HepG2 (cell line): ENCODE data around the gene RBM23. TPM values are rescaled to one million over a fixed set of nuclear protein-coding genes. Genes with fewer than 3 reads are reported as not detected.

ENCODE experiments used
- CBX5 ChIP-seq: sonication (generic); formaldehyde crosslinking; IDR thresholded peaks from 2 replicates; pipeline ENCODE4 v1.4.0; 2020; ENCODE audit warnings: missing genetic modification reagents, borderline replicate concordance
- CEBPB ChIP-seq: IDR thresholded peaks from 2 replicates; pipeline ENCODE4 v1.6.1; 2011; ENCODE audit warnings: low read depth, low read length, improper control_type of control experiment, borderline replicate concordance
- FOSL2 ChIP-seq: sonication (generic); formaldehyde crosslinking; IDR thresholded peaks from 2 replicates; pipeline ENCODE4 v1.4.0; 2020; ENCODE audit warnings: missing genetic modification reagents
- HNRNPH1 ChIP-seq: fragments of 200-400 bp; formaldehyde crosslinking; optimal IDR thresholded peaks from 2 replicates; pipeline ENCODE3; 2017; ENCODE audit warnings: mild to moderate bottlenecking, low read depth, low read length
- JUNB ChIP-seq: sonication (generic); formaldehyde crosslinking; IDR thresholded peaks from 2 replicates; pipeline ENCODE4 v1.8.0; 2022; ENCODE audit warnings: missing genetic modification reagents, mild to moderate bottlenecking, borderline replicate concordance
- KDM3A ChIP-seq: IDR thresholded peaks from 2 replicates; pipeline ENCODE4 v1.6.1; 2018; ENCODE audit warnings: low read depth, missing compliant biosample characterization
- MYC ChIP-seq: sonication (generic); formaldehyde crosslinking; IDR thresholded peaks from 2 replicates; pipeline ENCODE4 v1.9.0; 2021; ENCODE audit warnings: missing genetic modification reagents, borderline replicate concordance
- NFE2L1 ChIP-seq: sonication (generic); formaldehyde crosslinking; IDR thresholded peaks from 2 replicates; pipeline ENCODE4 v1.4.0; 2020; ENCODE audit warnings: missing genetic modification reagents, mild to moderate bottlenecking, borderline replicate concordance
- NFKB2 ChIP-seq: sonication (generic); formaldehyde crosslinking; IDR thresholded peaks from 2 replicates; pipeline ENCODE4 v1.4.0; 2020; ENCODE audit warnings: missing genetic modification reagents, borderline replicate concordance
- POLR2AphosphoS5 ChIP-seq: IDR thresholded peaks from 2 replicates; pipeline ENCODE4 v1.6.1; 2012; ENCODE audit warnings: low read depth, low read length
- PTBP1 ChIP-seq: fragments of 200-400 bp; formaldehyde crosslinking; IDR thresholded peaks from 2 replicates; pipeline ENCODE4 v1.6.1; 2018; ENCODE audit warnings: low read length, low read depth; ENCODE audit not compliant: poor library complexity, severe bottlenecking
- SMYD3 ChIP-seq: sonication (generic); formaldehyde crosslinking; IDR thresholded peaks from 2 replicates; pipeline ENCODE4 v1.8.1; 2023; ENCODE audit warnings: mild to moderate bottlenecking, missing genetic modification reagents
- TEAD2 ChIP-seq: sonication (generic); formaldehyde crosslinking; IDR thresholded peaks from 2 replicates; pipeline ENCODE4 v1.9.0; 2021; ENCODE audit warnings: missing genetic modification reagents
- ZBTB38 ChIP-seq: sonication (generic); formaldehyde crosslinking; IDR thresholded peaks from 2 replicates; pipeline ENCODE4 v1.5.1; 2020; ENCODE audit warnings: mild to moderate bottlenecking, missing genetic modification reagents
- ZNF326 ChIP-seq: sonication (generic); formaldehyde crosslinking; IDR thresholded peaks from 2 replicates; pipeline ENCODE4 v1.4.0; 2020; ENCODE audit warnings: missing genetic modification reagents, borderline replicate concordance
- ZNF598 ChIP-seq: sonication (generic); formaldehyde crosslinking; IDR thresholded peaks from 2 replicates; pipeline ENCODE4 v1.5.1; 2020; ENCODE audit warnings: mild to moderate bottlenecking, missing genetic modification reagents, borderline replicate concordance
- ZNF629 ChIP-seq: sonication (generic); formaldehyde crosslinking; conservative IDR thresholded peaks from 2 replicates; pipeline ENCODE4 v1.5.0; 2020; ENCODE audit warnings: missing genetic modification reagents
- ZNF773 ChIP-seq: sonication (generic); formaldehyde crosslinking; IDR thresholded peaks from 2 replicates; pipeline ENCODE4 v1.4.0; 2020; ENCODE audit warnings: missing genetic modification reagents, borderline replicate concordance
- ZNF83 ChIP-seq: sonication (generic); formaldehyde crosslinking; IDR thresholded peaks from 2 replicates; pipeline ENCODE4 v1.4.0; 2020; ENCODE audit warnings: missing genetic modification reagents, mild to moderate bottlenecking, borderline replicate concordance
- ZNF839 ChIP-seq: sonication (generic); formaldehyde crosslinking; IDR thresholded peaks from 2 replicates; pipeline ENCODE4 v1.4.0; 2020; ENCODE audit warnings: missing genetic modification reagents, mild to moderate bottlenecking, borderline replicate concordance
- ZSCAN21 ChIP-seq: sonication (generic); formaldehyde crosslinking; IDR thresholded peaks from 2 replicates; pipeline ENCODE4 v1.8.0; 2022; ENCODE audit warnings: mild to moderate bottlenecking, missing genetic modification reagents, moderate library complexity, borderline replicate concordance
- ZSCAN31 ChIP-seq: sonication (generic); formaldehyde crosslinking; IDR thresholded peaks from 2 replicates; pipeline ENCODE4 v1.5.0; 2020; ENCODE audit warnings: low read depth, mild to moderate bottlenecking, missing genetic modification reagents
- polyA plus RNA-seq, 8 experiments: library from polyadenylated mRNA; depleted of rRNA in 3 of 8; stranded (reverse) in 7 of 8; unstranded in 1 of 8; fragments of >200 nt; fragmentation: Illumina TruSeq in 4 of 8; extraction: Trizol in 4 of 8; gene quantifications; 2 replicates each; pipeline versions ENCODE4 v1.2.1 to v1.2.3, GENCODE V29; 2011 to 2016; ENCODE audit warnings: low read depth in 4 of 8, missing spikeins in 1 of 8, mixed read lengths in 1 of 8; ENCODE audit not compliant: insufficient read depth in 1 of 8
- total RNA-seq, 5 experiments: library from RNA; depleted of rRNA; stranded (reverse); fragments of >200 nt; fragmentation: Illumina TruSeq; extraction: Trizol; gene quantifications; 2 replicates each; pipeline ENCODE4 v1.2.3, GENCODE V29; 2016; ENCODE audit warnings: low read depth in 1 of 5
- TF ChIP-seq, protein P1 (sequence below): sonication (generic); formaldehyde crosslinking; IDR thresholded peaks from 2 replicates; pipeline ENCODE4 v1.4.0; 2020; ENCODE audit warnings: missing genetic modification reagents
- TF ChIP-seq, protein P2 (sequence below): sonication (generic); formaldehyde crosslinking; IDR thresholded peaks from 2 replicates; pipeline ENCODE4 v1.5.1; 2020; ENCODE audit warnings: mild to moderate bottlenecking, missing genetic modification reagents, moderate library complexity
- TF ChIP-seq, protein P3 (sequence below): sonication (generic); formaldehyde crosslinking; IDR thresholded peaks from 2 replicates; pipeline ENCODE4 v1.5.1; 2020; ENCODE audit warnings: missing genetic modification reagents, mild to moderate bottlenecking, borderline replicate concordance

RBM23 gene
- total and polyA plus RNA-seq, 2 of the 13 experiments (the other 11 are each of a cell fraction or from before 2014, with no cell fraction given) = 1.5 to 2.1 TPM

DNA sequence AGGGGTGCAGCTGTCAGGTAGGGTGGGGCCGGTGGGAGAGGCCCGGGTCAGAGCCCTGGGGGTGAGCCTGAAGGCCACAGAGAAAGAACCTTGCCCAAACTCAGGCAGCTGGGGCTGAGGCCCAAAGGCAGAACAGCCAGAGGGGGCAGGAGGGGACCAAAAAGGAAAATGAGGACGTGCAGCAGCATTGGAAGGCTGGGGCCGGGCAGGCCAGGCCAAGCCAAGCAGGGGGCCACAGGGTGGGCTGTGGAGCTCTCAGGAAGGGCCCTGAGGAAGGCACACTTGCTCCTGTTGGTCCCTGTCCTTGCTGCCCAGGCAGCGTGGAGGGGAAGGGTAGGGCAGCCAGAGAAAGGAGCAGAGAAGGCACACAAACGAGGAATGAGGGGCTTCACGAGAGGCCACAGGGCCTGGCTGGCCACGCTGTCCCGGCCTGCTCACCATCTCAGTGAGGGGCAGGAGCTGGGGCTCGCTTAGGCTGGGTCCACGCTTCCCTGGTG lies 72.1 kb downstream of the RBM23 start (continued):
- no peak for TF ChIP-seq ZSCAN31
- TF ChIP-seq, protein P1, sequence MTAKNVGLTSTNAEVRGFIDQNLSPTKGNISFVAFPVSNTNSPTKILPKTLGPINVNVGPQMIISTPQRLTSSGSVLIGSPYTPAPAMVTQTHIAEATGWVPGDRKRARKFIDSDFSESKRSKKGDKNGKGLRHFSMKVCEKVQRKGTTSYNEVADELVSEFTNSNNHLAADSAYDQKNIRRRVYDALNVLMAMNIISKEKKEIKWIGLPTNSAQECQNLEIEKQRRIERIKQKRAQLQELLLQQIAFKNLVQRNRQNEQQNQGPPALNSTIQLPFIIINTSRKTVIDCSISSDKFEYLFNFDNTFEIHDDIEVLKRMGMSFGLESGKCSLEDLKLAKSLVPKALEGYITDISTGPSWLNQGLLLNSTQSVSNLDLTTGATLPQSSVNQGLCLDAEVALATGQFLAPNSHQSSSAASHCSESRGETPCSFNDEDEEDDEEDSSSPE (CRISPR knock-in tag) = no peak
- TF ChIP-seq KDM3A = no peak
- TF ChIP-seq SMYD3 (CRISPR knock-in tag) = no peak
- TF ChIP-seq ZNF326 (CRISPR knock-in tag) = no peak
- no peak for TF ChIP-seq ZNF598 (CRISPR knock-in tag)
- TF ChIP-seq CEBPB = no peak
- peak; percentile 35 for TF ChIP-seq PTBP1
- no peak for TF ChIP-seq HNRNPH1
- no peak for TF ChIP-seq FOSL2 (CRISPR knock-in tag)
- no peak for TF ChIP-seq JUNB (CRISPR knock-in tag)
- TF ChIP-seq ZNF629 = no peak
- TF ChIP-seq ZNF773 (CRISPR knock-in tag) = no peak
- 0 out of 2 replicates have a peak, but pooled peaks have one; percentile 35 for TF ChIP-seq ZBTB38 (CRISPR knock-in tag)
- TF ChIP-seq, protein P2, sequence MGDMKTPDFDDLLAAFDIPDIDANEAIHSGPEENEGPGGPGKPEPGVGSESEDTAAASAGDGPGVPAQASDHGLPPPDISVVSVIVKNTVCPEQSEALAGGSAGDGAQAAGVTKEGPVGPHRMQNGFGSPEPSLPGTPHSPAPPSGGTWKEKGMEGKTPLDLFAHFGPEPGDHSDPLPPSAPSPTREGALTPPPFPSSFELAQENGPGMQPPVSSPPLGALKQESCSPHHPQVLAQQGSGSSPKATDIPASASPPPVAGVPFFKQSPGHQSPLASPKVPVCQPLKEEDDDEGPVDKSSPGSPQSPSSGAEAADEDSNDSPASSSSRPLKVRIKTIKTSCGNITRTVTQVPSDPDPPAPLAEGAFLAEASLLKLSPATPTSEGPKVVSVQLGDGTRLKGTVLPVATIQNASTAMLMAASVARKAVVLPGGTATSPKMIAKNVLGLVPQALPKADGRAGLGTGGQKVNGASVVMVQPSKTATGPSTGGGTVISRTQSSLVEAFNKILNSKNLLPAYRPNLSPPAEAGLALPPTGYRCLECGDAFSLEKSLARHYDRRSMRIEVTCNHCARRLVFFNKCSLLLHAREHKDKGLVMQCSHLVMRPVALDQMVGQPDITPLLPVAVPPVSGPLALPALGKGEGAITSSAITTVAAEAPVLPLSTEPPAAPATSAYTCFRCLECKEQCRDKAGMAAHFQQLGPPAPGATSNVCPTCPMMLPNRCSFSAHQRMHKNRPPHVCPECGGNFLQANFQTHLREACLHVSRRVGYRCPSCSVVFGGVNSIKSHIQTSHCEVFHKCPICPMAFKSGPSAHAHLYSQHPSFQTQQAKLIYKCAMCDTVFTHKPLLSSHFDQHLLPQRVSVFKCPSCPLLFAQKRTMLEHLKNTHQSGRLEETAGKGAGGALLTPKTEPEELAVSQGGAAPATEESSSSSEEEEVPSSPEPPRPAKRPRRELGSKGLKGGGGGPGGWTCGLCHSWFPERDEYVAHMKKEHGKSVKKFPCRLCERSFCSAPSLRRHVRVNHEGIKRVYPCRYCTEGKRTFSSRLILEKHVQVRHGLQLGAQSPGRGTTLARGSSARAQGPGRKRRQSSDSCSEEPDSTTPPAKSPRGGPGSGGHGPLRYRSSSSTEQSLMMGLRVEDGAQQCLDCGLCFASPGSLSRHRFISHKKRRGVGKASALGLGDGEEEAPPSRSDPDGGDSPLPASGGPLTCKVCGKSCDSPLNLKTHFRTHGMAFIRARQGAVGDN (CRISPR knock-in tag) = peak; percentile 6; the same call in 1 of the 2 replicates
- TF ChIP-seq ZNF839 (CRISPR knock-in tag) = 0 out of 2 replicates have a peak, but pooled peaks have one; percentile 26
- TF ChIP-seq NFKB2 (CRISPR knock-in tag) = 0 out of 2 replicates have a peak, but pooled peaks have one; percentile 34
- TF ChIP-seq, protein P3, sequence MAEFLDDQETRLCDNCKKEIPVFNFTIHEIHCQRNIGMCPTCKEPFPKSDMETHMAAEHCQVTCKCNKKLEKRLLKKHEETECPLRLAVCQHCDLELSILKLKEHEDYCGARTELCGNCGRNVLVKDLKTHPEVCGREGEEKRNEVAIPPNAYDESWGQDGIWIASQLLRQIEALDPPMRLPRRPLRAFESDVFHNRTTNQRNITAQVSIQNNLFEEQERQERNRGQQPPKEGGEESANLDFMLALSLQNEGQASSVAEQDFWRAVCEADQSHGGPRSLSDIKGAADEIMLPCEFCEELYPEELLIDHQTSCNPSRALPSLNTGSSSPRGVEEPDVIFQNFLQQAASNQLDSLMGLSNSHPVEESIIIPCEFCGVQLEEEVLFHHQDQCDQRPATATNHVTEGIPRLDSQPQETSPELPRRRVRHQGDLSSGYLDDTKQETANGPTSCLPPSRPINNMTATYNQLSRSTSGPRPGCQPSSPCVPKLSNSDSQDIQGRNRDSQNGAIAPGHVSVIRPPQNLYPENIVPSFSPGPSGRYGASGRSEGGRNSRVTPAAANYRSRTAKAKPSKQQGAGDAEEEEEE (CRISPR knock-in tag) = no peak
- no peak for TF ChIP-seq ZSCAN21 (CRISPR knock-in tag)
- TF ChIP-seq POLR2AphosphoS5 = no peak
- 0 out of 2 replicates have a peak, but pooled peaks have one; percentile 15 for TF ChIP-seq CBX5 (CRISPR knock-in tag)
- TF ChIP-seq MYC (CRISPR knock-in tag) = 0 out of 2 replicates have a peak, but pooled peaks have one; percentile 25
- no peak for TF ChIP-seq TEAD2 (CRISPR knock-in tag)
- TF ChIP-seq NFE2L1 (CRISPR knock-in tag) = no peak
- no peak for TF ChIP-seq ZNF83 (CRISPR knock-in tag)
